ENCODE results near the gene TMX4.

GRCh38 chr20:8019246-8019997, at the start of gene TMX4:
- TF ChIP-seq CTCF (IDR thresholded peaks at IDR 0.05) (peak; percentile 37 to 68 (median 62)), POLR2AphosphoS5 (IDR thresholded peaks at IDR 0.05) (peak; percentile 88 to 93 (median 91)), POLR2A (IDR thresholded peaks at IDR 0.05) (peak; percentile 77)

All from breast epithelium (tissue), 3 donors.